ENCODE data around the gene PI4K2A.
A peak's percentile ranks its signal among the peaks of the same experiment; 100 is the strongest.

PI4K2A gene

GRCh38 chr10:97599272-97599619 is 41.2 kb upstream of the PI4K2A start:
- TF ChIP-seq CTCF (IDR thresholded peaks at IDR 0.05) = no peak

GRCh38 chr10:97600616-97601015 is 39.9 kb upstream of the PI4K2A start:
- TF ChIP-seq CTCF (IDR thresholded peaks at IDR 0.05) = no peak

GRCh38 chr10:97601268-97602215 is 38.9 kb upstream of the PI4K2A start:
- no peak for TF ChIP-seq CTCF (IDR thresholded peaks at IDR 0.05)

GRCh38 chr10:97607095-97607636 is 33.3 kb upstream of the PI4K2A start:
- TF ChIP-seq CTCF (IDR thresholded peaks at IDR 0.05) = no peak

- TF ChIP-seq CTCF (IDR thresholded peaks at IDR 0.05) = no peak
These were observed 31.4 kb upstream of the PI4K2A start for GRCh38 chr10:97608991-97609561.

GRCh38 chr10:97611473-97611872 is 29.0 kb upstream of the PI4K2A start:
- TF ChIP-seq CTCF (IDR thresholded peaks at IDR 0.05) = no peak

GRCh38 chr10:97612386-97612785 is 28.1 kb upstream of the PI4K2A start:
- peak; percentile 25 for TF ChIP-seq CTCF (IDR thresholded peaks at IDR 0.05)
